Activated naive CD4-positive, alpha-beta T cell treated with anti-CD3 and anti-CD28 coated beads, Interleukin-2, amount 50 U/mL, for 72 hours (primary cell): ENCODE results near the gene GDI2. TPM values are rescaled to one million over a fixed set of nuclear protein-coding genes. Genes with fewer than 3 reads are reported as not detected.
"Not testable (repeated sequence)": the region's sequence is repeated elsewhere in the genome, so short reads cannot be mapped to it uniquely, and the experiment has no call there.

Experiments used
- ATAC-seq, 2 donors: fragments of 150-1000 bp; cut with Tn5 transposase; 2 replicates each; pipeline ENCODE4 v1.10.0; 2021; ENCODE audit warnings: mild to moderate bottlenecking in 2 of 2, moderate library complexity in 2 of 2
- DNase-seq, 2 donors: peaks; one replicate each; pipeline ENCODE4 v3.0.0; 2021 to 2022; ENCODE audit warnings: low spot score in 2 of 2
- H3K27ac Mint-ChIP-seq, 2 donors: one replicate each; pipeline ENCODE4 v1.8.0; 2022; ENCODE audit warnings: mild to moderate bottlenecking in 2 of 2, mixed read lengths in 2 of 2
- H3K36me3 Mint-ChIP-seq, 2 donors: one replicate each; pipeline ENCODE4 v1.8.0; 2022; ENCODE audit warnings: mixed read lengths in 2 of 2
- H3K9me3 Mint-ChIP-seq, 2 donors: one replicate each; pipeline ENCODE4 v1.8.0; 2022; ENCODE audit warnings: mixed read lengths in 2 of 2
- total RNA-seq, 2 donors: library from RNA; stranded (reverse); gene quantifications; one replicate each; pipeline ENCODE4 v1.2.3, GENCODE V29; 2022

Gene GDI2
- 100 to 1,000 TPM; 234 to 281 TPM for total RNA-seq

DNA sequence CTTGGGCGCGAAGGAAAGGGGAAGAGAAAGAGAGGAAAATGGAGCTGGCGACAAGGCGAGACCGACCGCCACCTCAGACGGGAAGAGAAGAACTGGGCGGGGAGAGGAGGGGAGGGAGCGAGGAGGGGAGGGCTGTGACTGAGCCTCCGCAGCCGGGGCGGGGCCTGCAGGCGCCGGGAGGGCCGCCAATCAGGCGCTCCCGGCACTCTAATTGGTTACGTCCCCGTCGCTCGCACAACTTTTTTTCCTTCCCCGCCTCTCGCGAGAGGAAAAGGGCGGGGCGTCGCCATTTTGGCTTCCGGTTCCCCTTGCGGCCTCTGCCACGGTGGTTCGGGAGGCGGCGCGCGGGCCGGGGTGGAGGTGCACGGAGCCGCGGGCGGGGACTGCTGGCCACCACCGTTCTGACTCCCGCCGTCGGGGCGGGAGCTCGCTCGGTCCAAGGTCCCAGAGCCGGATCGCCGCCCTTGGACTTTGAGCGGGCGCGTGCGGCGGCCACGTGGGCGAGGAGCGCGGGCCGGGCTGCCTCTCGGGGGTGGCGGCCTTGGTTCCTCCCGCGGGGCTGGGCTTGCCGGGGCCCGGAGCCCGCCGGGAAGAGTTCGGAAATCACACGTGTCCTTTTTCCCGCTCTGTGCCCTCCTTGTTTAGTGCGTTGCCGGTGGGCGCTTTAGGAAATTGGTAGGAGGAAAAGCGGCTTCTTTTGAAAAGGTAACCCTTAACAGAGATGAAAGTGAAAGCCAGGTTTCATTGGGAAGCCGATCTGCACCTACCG is at the start of gene GDI2:
Gene GDI2, minus strand, starts transcription at position 94 of the 769 bp plus-strand sequence. CDS start 176 bp downstream, outside the sequence.
- ATAC-seq: peak; percentile 95 to 96
- Mint-ChIP-seq H3K27ac (peak within 1 kb of the TSS; percentile 88 to 95), H3K9me3 (peaks cover 4 to 5% of the 10 kb centered on the region in 2 donors), H3K36me3 (peaks cover 24 to 28% of the 10 kb centered on the region in 2 donors)
- DNase-seq: peak; percentile 95 to 98

DNA sequence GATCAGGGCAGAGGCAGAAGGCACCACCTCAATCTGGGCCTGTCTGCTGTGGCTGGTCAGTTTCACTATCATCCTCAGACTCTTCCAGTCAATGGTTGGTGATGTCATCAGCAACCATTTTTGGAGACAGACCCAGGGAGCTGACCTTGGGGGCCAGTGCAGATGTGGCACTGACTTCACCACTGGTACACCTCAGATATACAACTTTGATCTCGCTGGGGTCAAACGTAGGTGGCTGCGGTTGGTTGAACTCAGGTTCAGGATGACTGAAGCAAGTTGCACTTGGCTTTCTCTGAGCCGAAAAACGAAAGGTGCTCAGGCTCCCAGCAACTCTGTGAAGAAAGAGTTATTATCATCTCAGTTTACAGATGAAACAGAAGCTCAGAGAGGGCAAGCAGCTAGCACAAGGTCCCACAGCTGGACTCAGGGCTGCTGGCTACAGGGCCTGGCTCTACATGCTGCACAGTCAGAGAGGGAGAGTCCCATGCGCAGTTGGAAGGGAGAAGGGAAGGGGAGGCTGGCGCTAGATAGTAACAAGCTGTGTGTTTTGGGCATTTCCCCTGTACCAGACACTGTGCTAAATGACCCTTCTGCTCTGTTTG is 49.2 kb upstream of the GDI2 start:
- ATAC-seq (peak in 1 of 2 donors; percentile 33), DNase-seq (no peak)
- Mint-ChIP-seq H3K36me3 (peaks cover 5 to 7% of the 10 kb centered on the region in 2 donors), H3K27ac (peak overlapping the region in 1 of 2 donors; percentile 74), H3K9me3 (peaks cover 0 to 6% of the 10 kb centered on the region in 2 donors)

DNA sequence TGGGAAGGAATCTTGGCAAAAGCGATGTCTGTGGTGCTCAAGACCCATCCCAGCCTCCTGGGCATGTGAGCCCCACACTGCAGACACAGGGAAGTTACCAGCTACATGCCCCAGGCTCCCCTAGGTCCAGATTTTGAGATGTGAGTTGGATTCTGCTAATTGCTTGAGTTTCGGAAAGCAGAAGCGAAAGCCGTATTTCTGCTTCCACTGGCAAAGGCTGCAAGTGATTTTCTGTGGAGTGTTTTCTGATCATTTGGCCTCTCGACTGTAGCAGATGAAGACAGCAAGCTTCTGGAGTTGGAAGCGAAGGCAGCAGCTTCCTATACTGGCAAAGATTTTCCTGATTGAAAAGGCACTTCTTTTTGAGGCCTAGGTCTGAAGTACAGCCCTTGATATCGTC is 46.8 kb upstream of the GDI2 start:
- no peak overlapping the region for H3K27ac Mint-ChIP-seq
- no peak for DNase-seq

DNA sequence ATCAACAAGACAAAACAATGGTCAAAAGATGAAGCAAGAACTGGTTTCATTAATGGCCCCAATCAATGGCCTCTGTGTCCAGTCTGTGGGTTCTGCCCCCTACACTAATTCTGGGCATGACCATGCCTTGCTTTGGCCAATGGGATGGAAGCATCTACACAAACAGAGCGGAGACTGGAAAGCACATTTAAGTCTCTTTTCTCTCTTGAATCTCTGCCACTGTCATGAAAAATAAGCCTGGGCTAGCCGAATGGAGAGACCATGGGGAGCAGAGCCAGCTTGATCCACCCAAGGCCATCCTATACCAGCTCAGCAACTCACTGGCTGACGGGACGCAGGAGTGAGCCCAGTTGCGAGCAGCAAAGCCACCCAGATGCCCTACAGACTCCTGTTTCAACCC is 45.6 kb upstream of the GDI2 start:
- DNase-seq: no peak
- ATAC-seq: no peak
- peaks cover 5 to 7% of the 10 kb centered on the region in 2 donors for H3K36me3 Mint-ChIP-seq

More for the DNA sequence above, 46.8 kb upstream of the GDI2 start:
- peaks cover 5 to 7% of the 10 kb centered on the region in 2 donors for H3K36me3 Mint-ChIP-seq
- H3K9me3 Mint-ChIP-seq: peaks cover 0 to 6% of the 10 kb centered on the region in 2 donors
- ATAC-seq: no peak

DNA sequence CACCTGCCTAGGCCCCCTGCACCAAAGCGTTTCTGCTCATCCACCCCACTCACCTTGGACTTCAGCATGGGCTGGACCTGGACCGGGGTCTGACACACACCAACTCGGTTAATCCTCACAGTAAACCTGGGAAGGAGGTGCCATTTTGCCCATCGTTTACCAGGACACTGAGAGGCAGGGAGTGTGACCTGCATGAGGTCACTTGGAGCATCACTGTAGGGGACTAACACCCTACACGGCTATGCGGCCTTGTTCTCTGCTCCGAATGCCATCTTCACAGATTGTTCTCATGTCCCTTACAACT is 43.4 kb upstream of the GDI2 start:
- no peak for ATAC-seq
- H3K27ac Mint-ChIP-seq: no peak overlapping the region
- H3K9me3 Mint-ChIP-seq: no peaks in the 10 kb centered on the region
- no peaks in the 10 kb centered on the region for H3K36me3 Mint-ChIP-seq
- DNase-seq: no peak

More for the DNA sequence above, 45.6 kb upstream of the GDI2 start:
- Mint-ChIP-seq H3K9me3 (peaks cover 0 to 6% of the 10 kb centered on the region in 2 donors), H3K27ac (no peak overlapping the region)

DNA sequence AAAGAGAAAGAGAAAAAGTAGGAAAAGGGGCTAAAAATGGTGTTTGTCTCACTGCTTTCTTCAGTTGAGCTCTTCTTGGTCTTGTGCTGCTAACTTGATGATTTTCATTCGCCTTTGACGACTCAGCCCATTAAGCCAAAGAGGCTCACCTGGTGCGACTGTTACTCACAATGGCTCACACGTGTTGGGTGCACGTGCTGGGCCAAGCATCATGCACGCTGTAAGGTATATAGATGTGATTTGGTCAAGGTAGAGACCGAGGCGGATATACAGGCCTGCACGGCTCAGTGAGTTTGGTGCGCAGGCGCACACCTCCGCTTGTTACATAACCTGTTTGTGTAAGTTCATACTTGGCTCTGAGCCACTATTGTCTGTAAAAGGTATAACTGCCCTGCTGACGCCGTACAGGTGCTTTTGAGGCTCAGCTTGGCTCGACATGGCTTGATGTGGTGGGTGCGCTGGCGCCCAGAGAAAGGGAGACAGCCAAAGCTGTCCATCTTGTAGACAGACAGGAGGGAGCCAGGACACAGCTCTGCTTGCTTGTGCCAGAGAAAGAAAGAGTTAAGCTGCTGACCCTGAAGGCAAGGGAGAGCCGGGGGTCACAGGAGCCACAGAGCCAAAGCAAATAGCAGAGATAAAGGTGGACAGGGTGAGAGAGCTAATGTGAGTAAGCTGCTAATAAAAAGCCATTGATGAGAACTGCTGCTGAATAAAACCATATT is 42.9 kb upstream of the GDI2 start:
- DNase-seq (no peak), ATAC-seq (no peak)
- no peaks in the 10 kb centered on the region for H3K9me3 Mint-ChIP-seq
- no peak overlapping the region for H3K27ac Mint-ChIP-seq
- no peaks in the 10 kb centered on the region for H3K36me3 Mint-ChIP-seq

DNA sequence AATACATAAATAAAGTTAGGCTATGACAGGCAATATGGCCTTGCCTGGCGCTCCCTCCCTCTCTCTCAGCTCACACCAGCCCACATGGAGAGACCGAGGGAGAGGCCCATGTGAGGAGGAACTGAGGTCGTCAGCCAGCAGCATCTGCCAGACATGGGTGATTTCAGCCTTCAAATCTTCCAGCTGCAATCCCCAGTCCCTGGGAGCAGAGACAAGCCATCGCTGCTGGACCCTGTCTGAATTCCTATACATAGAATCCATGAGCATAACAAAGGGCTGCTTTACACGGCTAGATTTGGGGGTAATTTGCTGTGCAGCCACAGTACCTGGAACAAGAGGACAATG is 40.9 kb upstream of the GDI2 start:
- no peak for DNase-seq
- ATAC-seq: no peak
- H3K36me3 Mint-ChIP-seq: no peaks in the 10 kb centered on the region
- no peaks in the 10 kb centered on the region for H3K9me3 Mint-ChIP-seq
- H3K27ac Mint-ChIP-seq: no peak overlapping the region

DNA sequence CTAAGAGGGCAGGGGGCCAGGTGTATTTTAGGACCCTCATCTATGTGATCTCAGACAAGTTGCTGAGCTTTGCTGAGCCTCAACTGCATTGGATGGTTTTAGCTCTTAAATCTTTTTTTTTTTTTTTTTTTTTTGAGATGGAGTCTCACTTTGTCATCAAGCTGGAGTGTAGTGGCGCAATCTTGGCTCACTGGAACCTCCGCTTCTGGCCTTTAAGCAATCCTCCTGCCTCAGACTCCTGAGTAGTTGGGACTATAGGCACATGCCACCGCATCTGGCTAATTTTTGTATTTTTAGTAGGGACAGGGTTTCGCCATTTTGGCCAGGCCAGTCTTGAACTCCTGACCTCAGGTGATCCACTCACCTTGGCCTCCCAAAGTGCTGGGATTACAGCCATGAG is 33.4 kb upstream of the GDI2 start:
- peak overlapping the region; percentile 84 to 90 for H3K27ac Mint-ChIP-seq
- peak in 1 of 2 donors; percentile 8 for ATAC-seq

DNA sequence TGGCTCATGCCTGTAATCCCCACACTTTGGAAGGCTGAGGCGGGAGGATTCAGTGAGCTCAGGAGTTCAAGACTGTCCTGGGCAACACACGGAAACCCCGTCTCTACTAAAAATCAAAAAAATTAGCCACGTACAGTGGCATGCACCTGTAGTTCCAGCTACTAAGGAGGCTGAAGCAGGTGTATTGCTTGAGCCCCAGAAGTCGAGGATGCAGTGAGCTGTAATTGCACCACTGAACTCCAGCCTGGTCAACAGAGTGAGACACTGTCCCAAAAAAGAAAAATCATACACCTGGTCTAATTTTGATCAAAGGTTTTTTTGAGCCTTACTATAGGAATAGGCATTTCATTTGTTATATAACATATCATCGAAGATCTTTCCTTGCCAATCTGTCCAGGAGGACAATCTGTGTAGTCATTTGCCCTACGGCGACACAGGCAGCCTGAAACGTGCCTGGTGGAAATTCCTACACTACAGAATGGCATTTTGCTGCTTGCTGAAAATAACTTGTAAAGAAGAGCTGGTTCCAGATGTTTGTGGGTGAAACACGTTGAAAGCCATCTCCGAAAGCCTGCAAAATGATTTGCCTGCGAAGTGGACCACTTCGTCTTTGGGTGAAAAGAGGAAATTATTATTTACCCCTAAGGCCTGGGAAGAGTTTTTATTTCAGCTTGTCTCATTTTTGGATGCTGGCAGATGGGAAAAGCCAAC is 31.3 kb upstream of the GDI2 start:
- DNase-seq: no peak
- Mint-ChIP-seq H3K9me3 (peaks cover 0 to 3% of the 10 kb centered on the region in 2 donors), H3K36me3 (no peaks in the 10 kb centered on the region), H3K27ac (peak overlapping the region; percentile 6 to 76)
- no peak for ATAC-seq

More for the DNA sequence above, 33.4 kb upstream of the GDI2 start:
- not testable (repeated sequence) for DNase-seq, H3K36me3 Mint-ChIP-seq, H3K9me3 Mint-ChIP-seq

DNA sequence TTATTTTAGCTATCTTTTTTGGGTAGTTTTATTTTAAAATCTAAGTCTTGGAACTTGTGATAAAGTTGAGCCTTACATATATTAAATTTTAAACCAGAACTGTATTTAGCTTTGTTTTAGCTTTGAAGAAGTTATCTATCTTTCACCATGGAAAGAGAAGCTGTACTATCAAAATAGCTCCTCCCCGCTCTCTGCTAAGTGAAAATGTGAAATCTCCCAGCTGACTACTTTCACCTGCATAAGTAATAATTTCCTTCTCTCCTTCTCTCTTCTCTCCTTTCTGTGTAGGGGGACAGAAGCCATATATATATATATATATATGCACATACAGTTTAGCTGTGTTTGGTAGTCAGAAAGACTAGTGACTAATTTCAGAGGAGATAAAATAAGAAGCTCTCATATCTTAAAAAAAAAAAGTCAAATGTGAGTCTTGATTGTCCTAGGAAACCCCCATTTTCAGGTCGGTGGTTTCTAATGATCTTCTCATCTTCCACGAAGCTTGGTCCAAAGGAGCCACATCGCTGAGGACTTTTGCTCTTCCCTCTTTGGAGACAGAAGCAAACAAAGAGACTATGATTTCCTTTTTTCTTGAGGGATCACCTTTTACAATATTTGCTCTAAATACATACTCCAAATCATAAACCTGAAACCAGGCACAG is 30.6 kb upstream of the GDI2 start:
- no peak for DNase-seq
- Mint-ChIP-seq H3K36me3 (no peaks in the 10 kb centered on the region), H3K27ac (peak overlapping the region; percentile 6 to 76), H3K9me3 (peaks cover 0 to 3% of the 10 kb centered on the region in 2 donors)
- ATAC-seq: peak; percentile 71 to 77

DNA sequence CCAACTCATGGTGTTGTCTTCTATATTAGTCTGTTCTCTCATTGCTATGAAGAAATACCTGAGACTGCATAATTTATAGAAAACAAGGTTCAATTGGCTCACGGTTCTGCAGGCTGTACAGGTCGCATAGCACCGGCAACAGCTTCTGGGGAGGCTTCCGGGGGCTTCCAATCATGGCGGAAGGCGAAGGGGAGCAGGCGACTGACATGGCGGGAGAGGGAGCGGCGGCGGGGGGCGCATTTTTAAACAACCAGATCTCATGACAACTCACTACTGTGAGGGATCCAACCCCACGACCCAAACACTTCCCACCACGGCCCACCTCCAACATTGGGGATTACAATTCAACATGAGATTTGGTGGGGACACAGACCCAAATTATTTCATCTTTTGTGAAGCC is 28.7 kb upstream of the GDI2 start:
- DNase-seq (no peak), ATAC-seq (no peak)
- Mint-ChIP-seq H3K36me3 (no peaks in the 10 kb centered on the region), H3K27ac (no peak overlapping the region), H3K9me3 (peaks cover 0 to 3% of the 10 kb centered on the region in 2 donors)

DNA sequence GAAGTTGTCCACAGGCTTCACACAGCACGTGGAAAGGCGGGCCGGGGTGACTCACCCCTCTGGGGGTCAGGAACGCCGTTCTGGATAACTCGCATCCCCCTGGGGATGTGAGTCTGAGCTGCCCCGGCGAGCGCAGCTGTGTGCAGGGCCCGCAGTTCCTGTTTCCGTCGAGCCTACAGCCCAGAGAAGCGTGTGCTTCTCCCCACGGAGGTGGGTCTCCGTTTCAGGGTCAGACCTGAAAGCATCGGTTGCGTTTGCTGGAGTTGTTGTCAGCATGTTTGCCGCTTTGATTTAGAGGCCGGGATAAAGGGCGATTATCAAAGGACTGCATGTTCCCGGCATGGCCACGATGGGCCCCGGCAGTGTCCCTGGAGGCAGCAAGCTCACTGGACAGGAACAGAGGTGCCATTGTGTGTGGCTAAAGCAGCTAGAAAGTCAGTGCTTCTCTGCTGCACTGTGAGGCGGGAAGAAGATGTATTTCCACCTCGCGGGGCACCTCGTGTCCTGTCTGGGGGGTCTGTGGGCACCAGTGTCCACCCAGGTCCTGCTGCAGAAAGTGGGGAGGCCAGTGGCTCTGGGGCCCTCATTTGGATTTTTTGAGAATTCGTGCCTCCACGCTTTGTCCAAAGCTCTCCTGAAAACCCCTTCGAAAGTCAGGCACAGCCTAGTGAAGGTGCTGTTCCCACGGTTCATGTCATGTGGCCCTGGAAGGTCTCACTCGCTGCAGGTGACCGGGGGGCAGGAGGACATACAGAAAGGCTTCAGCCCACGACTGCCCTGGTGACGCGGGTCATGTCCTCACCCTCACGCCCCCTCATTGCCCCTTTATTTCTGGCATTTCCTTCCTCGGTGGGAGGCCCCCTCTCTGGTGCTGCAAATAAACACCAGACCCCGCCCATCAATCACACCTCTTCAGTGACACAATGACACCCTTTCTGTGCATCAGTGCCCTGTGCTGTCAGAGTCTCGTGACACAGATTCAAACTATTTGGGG is 27.4 kb upstream of the GDI2 start:
- ATAC-seq (no peak), DNase-seq (no peak)
- Mint-ChIP-seq H3K27ac (no peak overlapping the region), H3K36me3 (no peaks in the 10 kb centered on the region), H3K9me3 (peaks cover 0 to 3% of the 10 kb centered on the region in 2 donors)

DNA sequence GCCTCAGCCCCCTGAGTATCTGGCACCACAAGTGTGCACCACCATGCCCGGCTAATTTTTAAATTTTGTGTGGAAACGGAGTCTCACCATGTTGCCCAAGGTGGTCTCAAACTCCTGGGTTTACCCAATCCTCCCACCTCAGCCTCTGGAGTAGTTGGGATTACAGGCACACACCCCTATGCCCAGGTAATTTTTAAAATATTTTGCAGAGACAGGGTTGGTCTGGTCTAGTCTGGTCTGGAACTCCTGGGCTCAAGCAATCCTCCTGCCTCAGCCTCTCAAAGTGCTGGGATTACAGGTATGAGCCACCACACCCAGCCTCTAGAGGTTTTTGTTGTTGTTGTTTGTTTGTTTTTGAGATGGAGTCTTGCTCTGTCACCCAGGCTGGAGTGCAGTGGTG is 22.9 kb upstream of the GDI2 start:
- not testable (repeated sequence) for DNase-seq, H3K27ac Mint-ChIP-seq, H3K36me3 Mint-ChIP-seq, H3K9me3 Mint-ChIP-seq, ATAC-seq

DNA sequence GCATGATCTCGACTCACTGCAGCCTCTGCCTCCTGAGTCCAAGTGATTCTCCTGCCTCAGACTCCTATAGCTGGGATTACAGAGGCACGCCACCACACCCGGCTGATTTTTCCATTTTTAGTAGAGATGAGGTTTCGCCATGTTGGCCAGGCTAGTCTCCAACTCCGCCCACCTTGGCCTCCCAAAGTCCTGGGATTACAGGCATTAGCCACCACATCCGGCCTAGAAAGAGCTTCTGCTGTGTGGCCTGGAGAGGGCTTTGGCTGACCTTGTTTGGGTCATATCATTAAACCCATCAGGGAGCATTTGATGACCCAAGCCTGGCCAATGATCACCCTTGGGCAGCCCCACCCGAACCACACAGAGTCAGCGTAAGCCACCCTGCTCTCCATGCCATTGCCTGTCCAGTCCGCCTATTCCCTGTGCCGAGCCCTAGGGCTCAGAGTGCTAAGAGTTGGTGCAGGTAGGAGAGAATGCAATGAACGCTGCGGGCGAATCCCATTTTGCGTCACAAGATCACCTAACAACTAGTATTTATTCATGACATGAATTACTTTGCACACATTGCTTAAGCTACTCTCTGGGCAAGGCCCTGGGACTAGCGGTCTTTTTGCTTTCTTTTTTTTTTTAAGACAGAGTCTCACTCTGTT is 22.3 kb upstream of the GDI2 start:
- H3K36me3 Mint-ChIP-seq: no peaks in the 10 kb centered on the region
- H3K27ac Mint-ChIP-seq: no peak overlapping the region
- ATAC-seq (no peak), DNase-seq (no peak)
- H3K9me3 Mint-ChIP-seq: no peaks in the 10 kb centered on the region

DNA sequence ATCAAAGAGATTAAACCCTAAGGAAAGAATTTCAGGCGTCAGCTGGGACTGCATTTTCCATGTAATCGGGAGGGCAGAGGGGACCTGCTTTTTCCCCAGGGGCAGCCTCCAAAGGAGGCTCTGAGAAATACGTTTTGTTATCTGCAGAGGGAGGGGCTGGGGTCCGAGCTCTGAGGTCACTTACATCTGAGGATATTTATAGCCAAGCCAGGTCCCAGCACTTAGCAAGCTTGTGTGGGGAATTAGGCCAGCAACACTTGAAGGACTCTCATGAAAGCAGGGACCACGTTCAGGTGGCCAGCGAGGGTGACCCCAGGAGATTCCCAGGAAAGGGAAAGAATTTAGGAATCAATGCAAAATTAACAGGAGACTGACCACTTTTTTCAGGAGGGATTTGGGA is 20.6 kb upstream of the GDI2 start:
- Mint-ChIP-seq H3K27ac (no peak overlapping the region), H3K9me3 (no peaks in the 10 kb centered on the region), H3K36me3 (no peaks in the 10 kb centered on the region)
- ATAC-seq (no peak), DNase-seq (no peak)
